HepG2 (cell line): ENCODE data around the gene ATPAF2. TPM values are rescaled to one million over a fixed set of nuclear protein-coding genes. Genes with fewer than 3 reads are reported as not detected.

Experiments
- ATAC-seq: fragments of 200-7000 bp; cut with Tn5 transposase; 3 replicates; pipeline ENCODE4 v1.9.1; 2020; ENCODE audit warnings: mild to moderate bottlenecking, moderate library complexity
- BruUV-seq: library from RNA; stranded (reverse); fragments of 400-500 nt; replicated peaks from 2 replicates; lab custom pipeline; 2021; lab: Mats Ljungman, UMichigan
- CTCF ChIA-PET: fragments of 300-600 bp; formaldehyde crosslinking; extraction: SDS; loops from one replicate; lab custom pipeline; 2021; ENCODE audit warnings: low total read pairs, inconsistent platforms, low intra/inter-chr PET ratio; lab: Yijun Ruan, JAX
- POLR2A ChIA-PET: fragments of 350-600 bp; sonication (Branson Sonifier 250); formaldehyde crosslinking; loops from one replicate; lab custom pipeline; 2020; ENCODE audit warnings: antibody characterized with exemption, inconsistent platforms; lab: Yijun Ruan, JAX
- DNase-seq: peaks from one replicate; pipeline ENCODE4 v3.0.0-alpha.2; 2015; ENCODE audit warnings: low spot score
- FAIRE-seq: peaks from 3 replicates; lab custom pipeline; 2011; peaks lifted over from hg19 to GRCh38; lab: Jason Lieb, UNC
- H2AFZ ChIP-seq: one replicate; pipeline ENCODE4 v1.6.1; 2011; ENCODE audit warnings: low read length, inconsistent platforms
- H3K27ac ChIP-seq: fragments of 300-600 bp; 3 replicates; pipeline ENCODE4 v1.8.0; 2011; ENCODE audit warnings: mixed run types, mild to moderate bottlenecking, mixed read lengths, low read length, inconsistent platforms; ENCODE audit not compliant: insufficient read depth; ENCODE audit errors: extremely low read length
- H3K27me3 ChIP-seq, 2 experiments: fragments of 200-600 bp in 1 of 2; 2 replicates in 1 of 2; 3 replicates in 1 of 2; pipeline versions ENCODE4 v1.6.0 to v1.8.0; 2011; ENCODE audit warnings: low read length in 2 of 2, mild to moderate bottlenecking in 2 of 2, moderate library complexity in 2 of 2, inconsistent platforms in 1 of 2; ENCODE audit not compliant: insufficient read depth in 2 of 2, control insufficient read depth in 1 of 2
- H3K36me3 ChIP-seq, 2 experiments: fragments of 200-600 bp in 1 of 2; replicated peaks in 1 of 2; 2 replicates in 1 of 2; 3 replicates in 1 of 2; pipeline versions ENCODE4 v1.5.1 to v1.8.0; 2011; ENCODE audit warnings: low read length in 2 of 2, inconsistent platforms in 1 of 2; ENCODE audit not compliant: insufficient read depth in 2 of 2, control insufficient read depth in 1 of 2
- H3K4me1 ChIP-seq: 2 replicates; pipeline ENCODE4 v1.5.1; 2012; ENCODE audit warnings: low read length, inconsistent platforms; ENCODE audit not compliant: insufficient read depth
- H3K4me2 ChIP-seq: 2 replicates; pipeline ENCODE4 v1.6.0; 2011; ENCODE audit warnings: low read depth, low read length, inconsistent platforms
- H3K4me3 ChIP-seq, 3 experiments: fragments of 200-600 bp in 1 of 3; sonication (generic), shearing (Covaris generic) in 1 of 3; replicated peaks in 1 of 3; 2 replicates each; pipeline ENCODE4 v1.5.1; 2011 to 2016; ENCODE audit warnings: low read length in 3 of 3, inconsistent platforms in 2 of 3, low read depth in 2 of 3, mild to moderate bottlenecking in 2 of 3, control low read depth in 1 of 3, mixed read lengths in 1 of 3; ENCODE audit not compliant: insufficient read depth in 1 of 3
- H3K79me2 ChIP-seq: one replicate; pipeline ENCODE4 v1.6.1; 2011; ENCODE audit warnings: low read length, inconsistent platforms; ENCODE audit not compliant: insufficient read depth
- H3K9ac ChIP-seq: 2 replicates; pipeline ENCODE4 v1.6.0; 2011; ENCODE audit warnings: mild to moderate bottlenecking, low read depth, low read length, inconsistent platforms; ENCODE audit not compliant: insufficient read depth
- H3K9me3 ChIP-seq: 2 replicates; pipeline ENCODE4 v1.5.1; 2012; ENCODE audit warnings: mild to moderate bottlenecking, low read length
- H4K20me1 ChIP-seq: 2 replicates; pipeline ENCODE4 v1.6.0; 2011; ENCODE audit warnings: inconsistent platforms, mild to moderate bottlenecking, low read length, moderate library complexity; ENCODE audit not compliant: insufficient read depth
- NFYB ChIP-seq: sonication (generic); formaldehyde crosslinking; IDR thresholded peaks from 2 replicates; pipeline ENCODE4 v1.4.0; 2020; ENCODE audit warnings: missing genetic modification reagents
- PHF21A ChIP-seq: sonication (generic); formaldehyde crosslinking; IDR thresholded peaks from 2 replicates; pipeline ENCODE4 v1.5.0; 2020; ENCODE audit warnings: mild to moderate bottlenecking, missing genetic modification reagents
- ZNF264 ChIP-seq: sonication (generic); formaldehyde crosslinking; IDR thresholded peaks from 2 replicates; pipeline ENCODE4 v1.4.0; 2020; ENCODE audit warnings: missing genetic modification reagents
- ZNF704 ChIP-seq: sonication (generic); formaldehyde crosslinking; IDR thresholded peaks from 2 replicates; pipeline ENCODE4 v1.8.1; 2023; ENCODE audit warnings: mild to moderate bottlenecking, inconsistent platforms, moderate library complexity, missing genetic modification reagents, borderline replicate concordance
- ZNF792 ChIP-seq: IDR thresholded peaks from 2 replicates; pipeline ENCODE4 v1.6.1; 2016
- WGBS: methylation state at CpG from one replicate; pipeline ENCODE4 v1.1.6; 2017; ENCODE audit warnings: low lambda C conversion rate; 5-methylcytosine and 5-hydroxymethylcytosine counted together
- in situ Hi-C: cut with HindIII; loops from 2 replicates; pipeline ENCODE4 v1.10.0; 2017; ENCODE audit warnings: low pct_unique_long_range_greater_than_20kb; ENCODE audit not compliant: extremely low pct_ligation_motif_present
- intact Hi-C: fragments of 100-400 bp; cut with micrococcal nuclease; formaldehyde crosslinking; loops from one replicate; pipeline ENCODE4 v1.10.0; 2022; ENCODE audit not compliant: unreplicated experiment
- polyA plus RNA-seq, 8 experiments: library from polyadenylated mRNA; depleted of rRNA in 3 of 8; stranded (reverse) in 7 of 8; unstranded in 1 of 8; fragments of >200 nt; fragmentation: Illumina TruSeq in 4 of 8; extraction: Trizol in 4 of 8; gene quantifications; 2 replicates each; pipeline versions ENCODE4 v1.2.1 to v1.2.3, GENCODE V29; 2011 to 2016; ENCODE audit warnings: low read depth in 4 of 8, missing spikeins in 1 of 8, mixed read lengths in 1 of 8; ENCODE audit not compliant: insufficient read depth in 1 of 8
- total RNA-seq, 5 experiments: library from RNA; depleted of rRNA; stranded (reverse); fragments of >200 nt; fragmentation: Illumina TruSeq; extraction: Trizol; gene quantifications; 2 replicates each; pipeline ENCODE4 v1.2.3, GENCODE V29; 2016; ENCODE audit warnings: low read depth in 1 of 5

Gene ATPAF2
- total and polyA plus RNA-seq, 2 of the 13 experiments (the other 11 are each of a cell fraction or from before 2014, with no cell fraction given) = 15.0 to 16.5 TPM

DNA sequence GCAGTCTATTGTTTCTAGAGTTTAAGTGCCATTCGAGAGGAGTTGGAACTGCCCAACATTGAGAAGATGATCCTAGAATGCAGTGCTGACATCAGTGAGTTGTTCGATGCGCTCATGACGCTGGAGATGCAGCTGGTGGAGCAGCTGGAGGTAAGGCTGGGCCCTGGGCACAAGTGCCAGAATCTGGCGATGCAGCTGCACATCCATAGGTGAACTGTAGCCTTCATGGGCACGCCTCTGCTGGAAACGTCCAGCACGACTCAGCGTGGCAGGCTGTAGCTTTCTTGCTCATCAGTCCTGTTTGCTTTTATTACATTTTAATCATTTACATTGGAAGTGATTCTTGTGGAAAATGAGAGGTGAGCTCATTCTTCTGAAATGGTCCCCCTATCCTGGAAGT is 34.6 kb downstream of the ATPAF2 start:
- TF ChIP-seq ZNF264 (CRISPR knock-in tag) (no peak), PHF21A (CRISPR knock-in tag) (no peak)
- ChIA-PET POLR2A (no interaction called here), CTCF (no interaction called here)
- Histone ChIP-seq H3K27ac (no peak overlapping the region), H3K9me3 (no peaks in the 10 kb centered on the region), H4K20me1 (no peaks in the 10 kb centered on the region), H3K9ac (no peak overlapping the region), H3K27me3 (no peaks in the 10 kb centered on the region), H2AFZ (no peak overlapping the region), H3K4me3 (no peak overlapping the region), H3K79me2 (no peaks in the 10 kb centered on the region), H3K4me2 (no peak overlapping the region), H3K4me1 (peaks cover 13% of the 10 kb centered on the region), H3K36me3 (no peaks in the 10 kb centered on the region; a peak in 1 of 5 replicates)
- intact Hi-C loops (no loop called here), in situ Hi-C loops (loop anchor here (25.0 kb wide), 1 partner anchor 108 kb away; the partner anchor contains the start of gene MYO15A)
- ATAC-seq = no peak
- no TSS peak for BruUV-seq
- 86% methylated on average over 9 of the region's 9 CpGs for WGBS
- FAIRE-seq = no peak
- DNase-seq = no peak

GRCh38 chr17:18002171-18002570 is 36.8 kb downstream of the ATPAF2 start:
- ChIA-PET POLR2A (no interaction called here), CTCF (no interaction called here)
- ATAC-seq = no peak
- FAIRE-seq = no peak
- BruUV-seq = no TSS peak
- no peak for DNase-seq
- Histone ChIP-seq H3K9me3 (no peaks in the 10 kb centered on the region), H3K27ac (no peak overlapping the region), H3K4me3 (no peak overlapping the region), H3K36me3 (no peaks in the 10 kb centered on the region; a peak in 1 of 5 replicates), H3K4me1 (peaks cover 23% of the 10 kb centered on the region), H3K9ac (no peak overlapping the region), H2AFZ (no peak overlapping the region), H4K20me1 (no peaks in the 10 kb centered on the region), H3K27me3 (0 out of 5 replicates have a peak, but pooled peaks cover 0 to 9% of the 10 kb centered on the region in 2 experiments), H3K79me2 (no peaks in the 10 kb centered on the region), H3K4me2 (no peak overlapping the region)
- intact Hi-C loops = no loop called here
- TF ChIP-seq ZNF704 (CRISPR knock-in tag) (no peak), NFYB (no peak), ZNF792 (CRISPR knock-in tag) (no peak)
- in situ Hi-C loops = loop anchor here (25.0 kb wide), 1 partner anchor 110 kb away; the partner anchor contains the start of gene MYO15A
- WGBS = 64% methylated on average over 2 of the region's 2 CpGs
